Chondrocyte (in vitro differentiated cells): ENCODE measurements around the gene PAH. TPM values are rescaled to one million over a fixed set of nuclear protein-coding genes. Genes with fewer than 3 reads are reported as not detected.

Experiments used
- DNase-seq: peaks from one replicate; pipeline ENCODE4 v3.0.0; 2021; ENCODE audit warnings: mixed read lengths, low spot score
- H3K27ac Mint-ChIP-seq: one replicate; pipeline ENCODE4 v1.8.0; 2021; ENCODE audit warnings: mild to moderate bottlenecking, moderate library complexity, mixed read lengths; ENCODE audit not compliant: unreplicated experiment
- H3K27me3 Mint-ChIP-seq: 2 replicates; pipeline ENCODE4 v1.8.0; 2021; ENCODE audit warnings: low read depth, mixed read lengths
- H3K36me3 Mint-ChIP-seq: 2 replicates; pipeline ENCODE4 v1.8.0; 2021; ENCODE audit warnings: low read depth, mixed read lengths
- H3K4me1 Mint-ChIP-seq: 2 replicates; pipeline ENCODE4 v1.8.0; 2021; ENCODE audit warnings: low read depth, mild to moderate bottlenecking, mixed read lengths
- H3K4me3 Mint-ChIP-seq: one replicate; pipeline ENCODE4 v1.8.0; 2021; ENCODE audit warnings: mild to moderate bottlenecking, moderate library complexity, mixed read lengths; ENCODE audit not compliant: unreplicated experiment
- H3K9me3 Mint-ChIP-seq: 2 replicates; pipeline ENCODE4 v1.8.0; 2021; ENCODE audit warnings: low read depth, mixed read lengths
- CTCF ChIP-seq: fragments of 200-600 bp; sonication (generic); IDR thresholded peaks from 2 replicates; pipeline ENCODE4 v1.5.0; 2021; ENCODE audit warnings: antibody characterized with exemption, mild to moderate bottlenecking, moderate library complexity
- total RNA-seq: library from RNA; stranded (reverse); gene quantifications from 3 replicates; pipeline ENCODE4 v1.2.1, GENCODE V29; 2021

The PAH gene
- total RNA-seq, 1 donor from 2014 or later, result not detected

DNA sequence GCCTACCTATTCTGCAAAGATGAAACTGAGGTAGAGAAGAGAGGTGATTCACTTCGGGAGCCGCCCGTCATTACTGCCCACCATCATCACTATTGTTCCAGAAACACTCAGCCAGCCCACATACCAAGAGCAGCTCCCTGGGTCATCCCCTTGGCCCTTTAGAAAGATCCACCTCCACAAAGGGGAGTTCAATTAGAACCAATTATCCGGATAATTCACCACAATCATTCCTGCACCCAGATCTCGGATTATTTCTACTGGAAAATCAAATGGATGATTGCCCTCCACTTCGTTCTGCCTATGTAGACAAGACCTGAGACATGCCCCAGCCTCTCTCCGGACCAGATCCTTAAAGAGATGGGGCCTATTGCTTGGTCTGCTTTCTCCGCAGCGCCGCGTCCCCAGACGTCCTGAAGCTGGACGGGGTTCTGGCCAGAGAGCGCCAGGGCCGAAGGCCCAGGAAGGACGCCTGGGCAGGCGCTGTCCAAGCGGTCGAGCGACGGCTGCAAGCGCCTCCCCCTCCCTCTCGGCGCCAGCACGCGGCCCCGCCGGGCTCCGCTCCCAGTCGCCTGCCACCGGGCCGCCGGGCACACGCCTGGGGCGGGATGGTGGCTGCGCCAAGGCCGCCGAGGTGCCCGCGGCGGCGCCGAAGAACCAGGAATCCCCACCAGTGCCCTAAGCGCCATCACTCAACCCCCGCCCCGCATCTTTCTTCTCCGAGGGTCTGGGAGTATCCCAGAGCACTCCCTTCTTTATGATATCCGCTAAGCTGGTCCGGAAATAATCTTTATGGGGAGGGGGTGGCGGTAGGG, 39.1 kb upstream of the PAH start:
- DNase-seq, result no peak
- Mint-ChIP-seq H3K36me3 (peaks cover 4% of the 10 kb centered on the region), H3K27me3 (peaks cover 83% of the 10 kb centered on the region), H3K4me1 (peaks cover 20% of the 10 kb centered on the region), H3K27ac (no peak overlapping the region), H3K4me3 (no peak overlapping the region), H3K9me3 (no peaks in the 10 kb centered on the region)
- TF ChIP-seq CTCF, result no peak

- no peak for DNase-seq
- no peaks in the 10 kb centered on the region for H3K9me3 Mint-ChIP-seq
- H3K4me3 Mint-ChIP-seq, result no peak overlapping the region
- peaks cover 2% of the 10 kb centered on the region for H3K36me3 Mint-ChIP-seq
- H3K4me1 Mint-ChIP-seq, result peaks cover 20% of the 10 kb centered on the region
- no peak overlapping the region for H3K27ac Mint-ChIP-seq
- H3K27me3 Mint-ChIP-seq, result peaks cover 86% of the 10 kb centered on the region
- no peak for TF ChIP-seq CTCF
These were observed 37.1 kb upstream of the PAH start for GRCh38 chr12:102954134-102954533.

GRCh38 chr12:102953221-102953620, 36.2 kb upstream of the PAH start:
- no peak overlapping the region for H3K27ac Mint-ChIP-seq
- peaks cover 14% of the 10 kb centered on the region for H3K4me1 Mint-ChIP-seq
- no peak overlapping the region for H3K4me3 Mint-ChIP-seq

DNA sequence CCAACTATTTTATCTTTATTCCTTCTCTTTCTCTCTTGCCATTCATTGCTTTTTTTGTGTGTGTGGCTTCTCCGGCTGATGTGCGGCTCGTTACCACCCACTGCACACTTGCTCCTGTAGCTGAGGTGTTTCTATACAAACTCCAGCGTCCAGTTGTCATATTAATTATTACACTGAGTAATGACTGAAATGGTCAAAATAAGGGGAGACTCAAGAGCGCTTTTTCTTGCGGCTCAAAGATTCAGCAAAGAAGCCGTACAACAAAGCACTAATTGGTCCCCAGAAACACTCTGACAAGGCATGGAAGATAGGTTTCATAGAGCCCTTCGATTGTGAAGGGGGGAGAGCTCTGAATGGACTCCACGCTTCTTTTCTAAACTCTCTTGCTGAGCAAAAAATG, 34.8 kb upstream of the PAH start:
- Mint-ChIP-seq H3K4me3 (no peak overlapping the region), H3K27me3 (peaks cover 84% of the 10 kb centered on the region), H3K4me1 (peaks cover 3% of the 10 kb centered on the region)

More at GRCh38 chr12:102953221-102953620, 36.2 kb upstream of the PAH start:
- TF ChIP-seq CTCF, result no peak
- Mint-ChIP-seq H3K9me3 (no peaks in the 10 kb centered on the region), H3K36me3 (peaks cover 2% of the 10 kb centered on the region), H3K27me3 (peaks cover 83% of the 10 kb centered on the region)
- no peak for DNase-seq

More for the DNA sequence above, 34.8 kb upstream of the PAH start:
- no peak for TF ChIP-seq CTCF
- peaks cover 2% of the 10 kb centered on the region for H3K36me3 Mint-ChIP-seq
- no peak for DNase-seq
- no peak overlapping the region for H3K27ac Mint-ChIP-seq
- H3K9me3 Mint-ChIP-seq, result no peaks in the 10 kb centered on the region
